ENCODE results near the gene SPTB.
A peak's percentile ranks its signal among the peaks of the same experiment; 100 is the strongest.

SPTB gene

DNA sequence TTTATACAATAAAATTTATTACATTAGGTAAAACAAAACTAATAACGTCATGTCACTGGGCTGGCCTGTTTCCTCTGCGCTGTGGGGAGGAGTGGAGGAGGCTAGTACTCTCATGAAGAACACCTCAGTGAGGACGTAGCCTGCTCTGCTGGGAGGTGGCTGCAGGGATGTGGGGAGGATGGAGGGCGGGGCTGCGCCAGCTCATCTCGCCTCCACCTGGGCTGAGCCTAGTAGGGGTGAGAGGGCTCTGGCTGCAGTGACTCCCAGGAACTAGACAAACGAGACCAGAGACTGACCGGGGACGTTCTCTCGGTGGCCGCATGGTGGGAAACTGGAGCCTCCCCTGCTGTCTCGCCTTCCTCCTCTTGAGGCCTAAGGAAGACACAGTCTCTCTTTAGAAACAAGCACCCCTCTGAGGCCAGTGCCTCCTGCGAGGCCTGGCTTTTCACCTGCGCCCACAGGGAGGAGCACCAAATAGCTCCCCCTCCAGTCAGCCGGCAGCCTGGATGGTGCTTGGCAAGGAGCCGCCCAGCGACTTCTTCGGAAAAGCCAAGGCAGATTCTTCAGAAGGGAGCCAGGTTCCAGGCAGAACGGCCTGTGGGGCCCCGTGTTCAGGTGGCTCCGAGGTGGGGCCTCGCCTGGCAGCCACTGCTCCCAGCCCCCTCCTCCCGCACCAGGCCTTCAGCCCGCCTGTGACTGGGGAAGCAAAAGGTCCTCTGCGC, 113.1 kb downstream of the SPTB start:
- DNase-seq (ENCODE audit: low spot score) = no peak

DNA sequence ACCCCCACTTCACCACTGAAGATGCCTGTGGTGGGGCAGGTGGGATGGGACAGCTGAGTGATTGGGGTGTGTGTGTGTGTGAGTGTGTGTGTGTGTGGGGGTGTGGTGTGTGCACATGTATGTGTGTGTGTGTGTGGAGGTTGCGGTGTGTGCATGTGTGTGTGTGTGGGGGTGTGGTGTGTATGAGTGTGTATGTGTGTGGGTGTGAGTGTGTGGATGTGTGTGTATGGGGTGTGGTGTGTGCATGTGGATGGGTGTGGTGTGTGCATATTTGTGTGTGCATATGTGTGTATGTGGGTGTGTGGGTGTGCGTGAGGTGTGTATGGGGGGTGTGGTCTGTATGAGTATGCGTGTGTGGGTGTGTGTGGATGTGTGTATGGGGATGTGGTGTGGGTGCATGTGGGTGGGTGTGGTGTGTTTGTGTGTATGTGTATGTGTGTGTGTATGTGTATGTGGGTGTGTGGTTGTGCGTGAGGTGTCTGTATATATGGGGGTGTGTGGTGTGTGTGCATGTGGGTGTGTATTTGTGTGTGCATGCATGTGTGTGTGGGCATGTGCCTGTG, 113.9 kb downstream of the SPTB start:
- no peak for DNase-seq (ENCODE audit: low spot score)

DNA sequence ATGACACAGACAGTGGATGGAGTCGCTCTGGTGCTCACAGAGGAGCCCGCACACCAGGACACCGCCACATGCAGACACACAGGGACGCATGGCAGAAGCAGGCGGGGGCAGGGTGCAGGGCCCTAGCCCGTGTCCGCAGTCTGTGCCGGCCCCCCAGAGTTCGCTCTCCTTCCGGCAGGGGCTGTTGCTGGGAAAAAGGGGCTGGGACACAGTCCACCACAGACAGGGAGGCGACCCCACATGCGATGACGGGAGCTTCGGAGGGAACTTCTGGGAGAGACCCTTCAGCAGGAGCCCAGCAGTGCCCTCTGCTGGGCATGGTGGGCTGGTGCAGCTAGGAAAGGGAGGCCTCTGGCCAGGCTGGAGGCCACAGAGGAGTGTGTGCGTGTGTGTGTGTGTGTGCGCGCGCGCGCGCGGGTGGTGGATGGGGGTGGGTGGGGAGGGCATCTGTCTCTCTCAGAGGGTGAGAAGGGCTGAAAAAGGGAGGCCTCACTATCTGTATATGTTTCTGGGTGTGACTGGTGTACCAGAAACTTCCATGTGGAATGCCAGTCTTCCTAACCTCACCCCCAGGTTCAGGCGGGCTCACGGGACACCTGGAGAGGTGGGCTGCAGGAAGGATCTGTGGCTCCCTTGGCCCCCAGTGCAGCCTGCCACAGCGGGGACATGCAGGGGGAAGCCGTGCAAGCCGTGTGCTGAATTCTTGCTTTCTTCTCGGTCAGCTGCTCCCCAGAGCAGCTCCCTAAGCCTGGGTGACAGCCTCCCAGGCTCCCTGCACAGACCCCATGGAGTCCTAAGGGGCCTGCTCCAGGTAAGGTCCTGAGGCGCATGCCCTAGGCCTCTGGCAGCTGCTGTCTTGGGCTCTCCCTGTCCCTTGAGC, 114.8 kb downstream of the SPTB start:
- peak; percentile 76 for DNase-seq (ENCODE audit: low spot score)

DNA sequence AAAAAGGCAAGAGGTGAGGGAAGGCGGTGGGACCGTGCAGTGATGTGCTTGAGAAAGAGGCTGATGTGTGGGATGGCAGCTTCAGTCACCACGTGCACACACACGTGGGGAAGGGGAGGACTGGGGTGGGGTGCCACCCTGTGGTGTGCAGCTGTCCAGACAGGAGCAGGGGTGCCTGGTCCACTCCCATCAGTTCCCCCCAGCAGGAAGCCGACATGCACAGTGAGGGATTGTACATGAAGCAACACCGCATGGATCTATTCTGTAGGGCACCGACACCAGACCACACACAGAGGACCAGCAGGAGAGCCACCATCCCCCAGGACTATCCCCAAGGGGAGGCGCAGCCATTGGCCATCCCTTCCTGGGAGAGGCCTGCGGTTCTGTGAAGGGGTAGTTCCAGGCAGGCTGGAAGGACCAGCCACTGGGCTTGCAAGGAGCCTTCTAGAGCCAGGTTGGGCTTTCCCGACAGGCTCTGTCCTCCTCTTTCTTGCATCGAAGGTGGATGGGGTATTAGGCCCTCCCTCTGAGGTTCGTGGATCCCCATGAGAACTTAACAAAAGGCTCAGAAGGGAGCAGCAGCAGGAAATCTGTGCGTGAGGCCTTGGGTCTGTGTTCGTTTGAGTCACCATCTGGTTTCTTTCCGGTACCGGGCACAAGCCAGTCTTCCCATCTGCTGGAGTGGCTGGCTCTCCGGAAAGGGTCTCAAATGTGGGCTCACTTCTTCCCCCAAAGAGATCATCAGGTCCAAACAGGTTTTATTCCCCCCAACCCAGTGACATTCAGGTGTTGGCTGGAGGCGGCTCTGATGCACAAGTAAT, 115.7 kb downstream of the SPTB start:
- no peak for DNase-seq (ENCODE audit: low spot score)

DNA sequence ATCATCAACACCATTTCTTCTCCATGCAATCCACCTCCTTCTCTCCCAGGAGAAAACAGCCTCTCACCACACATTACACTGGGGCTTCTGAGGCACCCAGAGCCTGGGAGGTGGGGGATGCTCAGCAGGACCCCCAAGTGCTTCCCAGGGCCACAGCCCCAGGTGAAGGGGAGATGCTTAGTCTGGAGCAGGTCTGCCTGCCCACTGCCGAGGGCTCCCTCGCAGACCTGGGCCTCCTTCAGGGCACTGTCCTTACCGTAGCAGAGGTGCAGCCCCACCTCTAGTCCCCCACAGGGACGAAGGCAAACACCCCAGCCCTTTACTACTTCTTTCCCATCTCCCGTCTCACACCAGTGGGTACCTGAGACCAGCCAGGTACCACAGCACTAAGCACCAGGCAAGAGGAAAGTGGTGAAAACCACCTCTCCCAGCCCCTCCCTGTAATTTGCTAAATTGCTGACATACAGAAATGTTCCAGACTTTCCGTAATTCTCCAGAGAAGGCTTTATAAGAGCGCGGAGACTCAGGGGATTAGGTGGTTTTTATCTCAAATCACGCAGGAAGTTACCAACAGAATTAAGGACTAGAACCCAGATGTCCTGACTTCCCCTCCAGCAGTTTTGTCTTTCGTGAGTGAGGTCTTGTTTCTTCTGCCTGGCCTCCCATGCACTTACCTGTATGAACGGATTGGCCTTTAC, 116.5 kb downstream of the SPTB start:
- DNase-seq (ENCODE audit: low spot score) = no peak

DNA sequence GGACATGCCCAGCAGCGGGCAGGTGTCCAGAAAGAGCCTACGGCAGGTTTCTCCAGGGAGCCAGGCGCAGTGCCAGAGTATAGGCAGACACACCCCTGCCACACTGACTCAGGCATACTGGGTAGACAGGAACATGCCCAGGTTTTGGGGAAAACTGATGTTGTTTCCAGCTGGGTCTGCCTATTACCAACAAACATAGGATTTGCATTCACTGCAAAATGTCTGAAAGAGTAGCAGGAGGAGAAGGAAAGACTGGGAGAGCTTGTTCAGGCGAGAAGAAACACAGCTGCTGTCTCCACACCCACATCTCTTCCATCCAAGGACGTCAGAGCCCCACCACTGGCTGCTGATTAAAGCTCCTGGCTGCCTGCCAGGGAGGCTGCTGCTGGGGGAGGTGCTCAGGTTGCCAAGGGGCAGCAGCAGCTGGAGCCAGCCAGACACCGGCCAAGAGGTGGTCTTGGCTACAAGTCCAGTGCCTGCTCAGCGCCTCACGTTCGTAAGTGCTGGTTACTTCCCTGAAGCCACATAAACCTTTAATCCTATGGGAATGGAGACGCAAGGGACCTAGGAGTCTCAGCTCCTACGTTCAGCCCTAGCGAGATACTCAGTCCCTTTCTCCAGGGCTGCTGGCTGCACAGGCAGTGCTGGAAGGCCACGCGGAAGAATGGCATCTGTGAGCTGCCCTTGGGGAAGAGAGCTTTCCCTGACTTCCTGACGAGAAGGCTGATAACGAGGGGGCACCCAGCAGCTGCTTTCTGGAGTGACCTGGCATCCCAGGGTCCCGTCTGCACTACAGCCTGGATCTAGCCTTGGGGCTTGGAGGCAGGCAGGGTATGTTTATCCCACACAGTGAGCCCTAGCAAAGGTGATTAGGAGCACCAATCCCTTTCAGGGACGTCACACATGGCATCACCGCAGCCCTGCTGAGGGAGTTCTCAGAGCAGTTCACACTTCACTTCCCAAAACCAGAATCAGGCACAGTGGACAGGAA, 117.4 kb downstream of the SPTB start:
- DNase-seq (ENCODE audit: low spot score) = peak; percentile 88

DNA sequence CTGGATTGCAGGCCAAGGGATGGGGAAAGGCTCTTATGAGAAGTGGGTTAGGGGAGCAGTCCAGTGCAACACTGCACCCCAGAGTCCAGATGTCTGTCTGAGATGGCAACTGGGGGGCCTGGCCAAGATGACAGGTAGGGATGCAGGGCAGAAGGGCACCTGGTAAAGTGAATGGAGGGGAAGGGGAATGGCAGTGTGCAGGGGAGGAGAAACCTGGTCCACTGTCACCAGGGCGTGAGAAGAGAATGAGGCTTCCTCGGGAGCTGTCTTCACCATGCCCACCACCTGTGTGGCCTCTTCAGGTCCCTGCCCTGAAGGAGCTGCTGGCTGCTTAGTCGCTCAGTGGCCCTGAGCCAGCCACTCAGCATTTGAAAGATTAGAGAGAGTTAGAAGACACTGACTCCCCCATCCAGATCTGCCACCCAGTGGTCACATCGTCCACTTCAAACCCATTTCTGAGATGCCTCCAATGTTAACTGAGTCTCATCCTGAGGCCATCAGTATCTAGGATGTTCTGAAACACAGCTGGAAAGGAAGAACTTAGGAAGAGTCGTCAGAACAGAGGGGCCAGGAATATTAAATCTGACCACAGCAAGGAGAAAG, 118.2 kb downstream of the SPTB start:
- DNase-seq (ENCODE audit: low spot score) = no peak

DNA sequence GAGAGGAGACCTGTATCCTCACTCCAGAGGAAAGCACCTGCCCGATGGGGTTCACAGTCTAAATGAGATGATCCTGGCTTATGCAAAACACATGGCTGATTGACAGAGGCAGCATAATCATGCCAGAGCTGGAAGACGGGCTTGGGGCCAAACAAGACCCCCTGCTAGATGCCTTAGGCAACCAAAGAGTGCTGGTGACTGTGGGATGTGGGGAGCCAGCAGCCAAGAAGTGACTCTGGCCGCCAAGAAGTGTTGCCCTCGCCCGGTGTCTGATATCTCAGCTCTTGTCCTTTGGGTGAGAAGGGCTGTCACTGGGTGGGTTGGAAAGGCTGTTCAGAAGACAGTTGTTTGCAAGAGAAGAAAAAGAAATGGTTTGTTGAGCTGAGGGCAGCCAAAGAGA, 118.8 kb downstream of the SPTB start:
- no peak for DNase-seq (ENCODE audit: low spot score)

DNA sequence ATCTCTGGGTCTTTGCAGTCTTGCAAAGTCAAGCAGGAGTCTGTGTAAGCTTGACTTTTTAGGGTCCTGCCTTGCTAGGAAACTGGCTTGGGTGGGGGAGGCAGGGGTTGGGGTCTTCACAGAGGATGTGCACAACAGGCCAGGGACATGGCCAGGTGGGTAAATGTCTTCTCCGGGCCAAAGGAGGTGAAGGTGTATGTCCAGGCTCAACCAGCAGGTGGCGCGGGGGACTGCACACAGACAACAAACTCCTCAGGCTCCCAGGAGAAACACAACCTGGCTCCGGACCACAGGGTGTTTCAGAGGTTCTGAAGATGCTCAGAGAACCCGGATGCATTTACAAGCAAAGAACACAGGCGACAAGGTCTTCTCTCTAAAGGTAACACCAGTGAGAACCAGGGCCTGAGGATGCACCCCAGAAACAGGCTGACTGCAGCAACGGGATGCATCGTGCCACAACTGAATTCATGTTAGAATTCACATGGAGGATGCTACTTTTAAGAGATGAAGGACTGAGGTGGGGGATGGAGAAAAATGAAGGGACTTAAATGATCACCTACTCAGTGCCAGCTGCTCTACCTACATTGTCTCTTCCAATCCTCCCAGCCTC, 119.5 kb downstream of the SPTB start:
- peak; percentile 62 for DNase-seq (ENCODE audit: low spot score)

DNA sequence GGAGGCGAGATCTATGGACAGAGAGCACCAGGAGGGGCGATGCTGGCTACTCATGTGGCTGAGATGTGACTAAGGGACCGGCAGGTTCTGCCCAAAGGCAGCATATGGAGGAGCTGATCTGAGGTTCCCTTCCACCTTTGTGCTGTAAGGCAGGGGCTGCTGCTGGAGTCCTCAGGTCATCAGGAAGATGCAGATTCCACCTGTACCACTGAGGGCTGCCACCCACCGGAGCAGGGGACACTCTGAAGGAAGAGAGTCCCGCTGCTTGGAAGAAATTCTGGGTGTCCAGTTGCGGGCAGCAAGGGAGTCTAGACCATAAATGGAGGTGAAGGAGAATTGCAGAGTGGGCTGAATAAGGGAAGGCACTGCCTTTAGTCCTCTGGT, 120.2 kb downstream of the SPTB start:
- no peak for DNase-seq (ENCODE audit: low spot score)

DNA sequence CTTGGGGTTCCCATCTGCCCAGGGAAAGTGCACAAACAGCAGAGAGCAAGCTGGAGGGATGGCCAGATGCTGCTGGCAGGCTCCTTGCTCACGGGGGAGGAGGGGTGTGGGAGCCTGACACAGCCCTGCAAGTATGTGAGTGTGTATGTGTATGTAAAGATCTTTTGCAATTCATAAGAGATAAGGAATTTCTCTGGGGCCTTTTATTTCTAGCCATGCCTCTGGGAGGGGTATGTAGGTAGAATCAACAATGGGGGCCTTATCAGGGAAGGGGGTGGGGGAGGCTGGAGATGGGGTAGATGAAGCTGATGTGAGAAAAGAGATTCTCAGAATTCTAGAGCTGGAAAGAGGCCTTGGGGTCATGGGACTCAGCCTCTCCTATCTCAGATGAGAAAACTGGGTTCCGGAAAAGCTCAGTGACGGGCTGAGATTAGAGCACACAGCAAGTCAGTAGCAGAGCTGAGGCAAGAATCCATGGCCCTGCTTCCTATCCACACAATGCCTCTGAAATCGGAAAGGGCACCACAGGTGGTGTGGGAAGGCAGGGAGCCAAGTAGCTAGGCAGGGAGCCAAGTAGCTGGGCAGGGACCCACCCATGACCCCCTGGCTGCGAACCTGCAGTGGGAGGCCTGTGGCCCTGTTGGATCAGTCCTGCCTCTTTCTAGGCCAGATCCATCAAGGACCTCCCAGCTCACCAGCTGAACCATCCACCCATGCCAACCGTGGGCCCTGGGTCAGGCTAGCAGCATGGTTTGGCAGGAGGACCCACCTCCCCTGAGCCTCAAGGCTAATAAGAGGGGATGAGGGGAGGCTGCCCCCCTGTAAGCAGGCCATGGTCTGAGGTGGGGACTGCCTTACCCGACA, 120.8 kb downstream of the SPTB start:
- DNase-seq (ENCODE audit: low spot score) = peak; percentile 79

DNA sequence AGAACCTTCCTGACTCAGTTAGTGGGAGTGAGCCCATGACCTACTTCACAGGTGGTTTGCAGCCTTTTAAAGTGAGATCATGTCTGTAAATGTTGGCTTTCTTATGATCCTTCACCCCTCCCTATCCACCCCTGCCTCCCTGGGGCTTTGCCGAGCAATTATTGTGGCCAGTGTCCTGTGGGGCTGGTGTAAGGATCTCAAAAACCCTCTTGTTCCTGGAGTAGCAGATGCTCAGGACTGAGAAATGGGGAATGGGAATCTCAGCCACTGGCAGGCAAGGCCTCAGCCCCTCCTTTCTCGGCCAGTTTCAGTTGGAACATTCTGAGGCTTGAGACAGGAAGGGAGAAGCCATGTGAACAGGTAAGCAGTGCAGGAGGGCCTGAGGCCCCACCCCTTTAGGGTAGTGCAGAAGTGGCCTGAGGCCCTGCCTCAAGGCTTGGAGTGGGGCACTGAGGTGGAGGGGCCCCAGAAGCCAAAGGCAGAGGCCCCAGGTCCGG, 121.6 kb downstream of the SPTB start:
- DNase-seq (ENCODE audit: low spot score) = peak; percentile 87

DNA sequence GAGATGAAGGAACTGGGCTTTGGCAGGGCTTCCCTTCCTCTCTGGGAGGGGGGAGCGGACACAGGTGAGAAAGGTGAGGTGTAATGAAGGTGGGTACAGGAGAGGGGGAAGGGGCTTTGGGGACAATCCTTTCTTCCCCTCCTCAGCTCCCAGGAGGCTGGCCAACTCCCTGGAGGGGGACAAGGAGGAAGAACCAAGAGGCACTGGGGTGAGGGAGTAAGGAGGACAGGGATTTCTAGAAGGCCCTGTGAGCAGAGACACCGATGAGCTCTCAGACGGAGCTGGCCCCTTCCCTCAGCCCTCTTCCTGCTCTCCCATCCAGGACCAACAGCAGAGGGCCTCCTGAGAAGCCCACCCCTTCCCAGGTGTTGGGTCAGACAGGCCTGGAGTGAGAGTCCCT, 122.1 kb downstream of the SPTB start:
- DNase-seq (ENCODE audit: low spot score) = no peak

DNA sequence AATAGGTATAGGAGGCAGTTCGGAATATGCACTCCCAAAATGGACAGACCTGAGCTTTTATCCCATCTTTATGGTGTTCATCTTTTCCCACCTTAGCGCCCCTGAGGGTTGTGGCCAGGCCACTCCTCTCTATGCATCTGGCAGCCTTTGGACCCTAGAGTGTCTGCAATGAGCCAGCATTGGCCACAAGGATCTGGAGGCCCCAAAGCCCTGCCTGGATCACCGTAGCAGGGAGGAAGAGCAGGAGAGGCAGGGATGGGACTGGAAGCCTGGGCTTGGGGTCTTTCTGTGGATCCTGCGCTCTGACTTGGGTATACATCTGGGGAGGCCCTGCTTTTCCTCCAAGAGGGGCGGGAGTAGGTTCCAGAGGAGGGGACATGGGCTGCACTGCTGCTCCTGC, 123.0 kb downstream of the SPTB start:
- DNase-seq (ENCODE audit: low spot score) = no peak

DNA sequence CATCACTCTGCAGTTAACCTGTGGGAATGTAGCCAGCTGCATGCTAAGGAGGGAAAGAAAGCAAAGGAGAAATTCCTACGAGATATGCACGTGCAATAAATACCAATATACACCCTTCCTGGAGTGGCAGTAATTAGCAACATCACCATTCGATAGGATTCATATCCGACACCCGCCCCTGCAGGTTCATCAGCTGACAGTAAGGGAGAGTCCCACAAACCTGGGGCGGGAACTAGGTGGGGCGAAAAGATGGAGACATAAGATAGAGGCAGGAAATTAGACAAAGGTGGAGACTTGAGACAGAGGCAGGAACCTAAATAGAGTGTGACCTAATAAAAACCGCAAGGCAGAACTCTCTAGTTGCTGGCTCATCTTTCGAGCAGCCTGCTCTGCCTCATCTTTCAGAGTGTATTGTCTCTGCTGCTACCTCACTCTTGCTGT, 123.9 kb downstream of the SPTB start:
- peak; percentile 78 for DNase-seq (ENCODE audit: low spot score)

DNA sequence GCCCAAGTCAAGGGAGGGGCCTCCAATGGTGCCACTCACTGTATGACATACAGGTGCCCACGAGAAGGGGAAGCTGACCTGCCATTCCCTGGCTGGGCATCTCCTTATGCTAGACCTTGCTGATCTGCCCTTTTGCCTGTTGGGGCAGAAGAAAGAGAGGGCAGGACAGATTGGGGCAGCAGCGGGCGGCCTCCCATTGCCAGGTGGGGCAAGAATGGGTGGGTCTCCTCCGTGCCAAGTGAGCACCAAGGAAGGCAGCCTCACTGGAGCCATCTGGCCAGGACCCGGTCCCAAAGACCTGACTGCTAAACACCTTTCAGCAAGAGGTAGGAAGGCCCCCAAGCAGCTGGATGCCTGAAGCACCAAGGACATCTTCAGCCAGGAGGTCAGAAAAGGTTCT, 125.0 kb downstream of the SPTB start:
- DNase-seq (ENCODE audit: low spot score) = no peak

DNA sequence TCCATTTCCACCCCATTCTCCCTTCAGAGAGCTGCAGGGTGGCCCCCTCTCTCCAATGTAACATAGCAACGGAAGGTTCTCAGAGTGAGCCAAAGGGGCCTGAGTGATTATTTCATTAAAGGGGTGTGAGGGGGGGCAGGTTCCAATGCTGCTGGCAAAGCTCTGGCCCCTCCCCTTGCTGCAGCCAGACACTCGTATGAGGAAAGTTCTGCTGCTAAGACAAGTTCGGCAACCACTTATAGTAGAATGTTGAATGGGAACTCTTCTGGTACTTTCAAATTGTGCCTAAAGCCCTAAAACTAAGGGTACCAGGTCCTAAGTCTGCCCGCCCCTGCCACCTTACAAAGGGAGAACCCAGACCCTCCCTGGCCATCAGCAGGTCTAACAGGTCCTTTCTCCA, 125.7 kb downstream of the SPTB start:
- DNase-seq (ENCODE audit: low spot score) = no peak

DNA sequence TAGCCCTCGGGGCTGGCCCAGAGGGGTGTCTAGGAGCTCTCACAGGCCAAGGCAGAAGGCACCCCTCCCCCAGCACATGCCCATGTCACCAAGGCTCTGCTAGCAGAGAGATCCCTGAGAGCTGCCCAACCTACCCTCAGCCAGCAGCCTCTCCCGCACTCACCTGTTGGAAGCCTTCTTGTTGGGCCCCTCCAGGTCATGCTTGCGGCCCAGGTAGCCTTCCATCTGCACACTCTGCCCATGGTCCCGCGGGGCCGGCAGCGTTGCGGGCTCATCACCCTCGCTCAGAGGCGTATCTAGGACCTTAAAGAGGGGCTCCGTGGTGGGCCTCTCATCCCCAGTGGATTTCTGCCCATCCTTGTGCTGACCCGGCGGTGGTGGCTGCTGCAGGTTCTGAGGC, 126.3 kb downstream of the SPTB start:
- no peak for DNase-seq (ENCODE audit: low spot score)
